Fibroblast of pulmonary artery (primary cell): ENCODE data around the gene PDIA3.
"Not testable (repeated sequence)": the region's sequence is repeated elsewhere in the genome, so short reads cannot be mapped to it uniquely, and the experiment has no call there.

Experiments used
- DNase-seq: peaks from one replicate; pipeline ENCODE4 v3.0.0-alpha.2; 2010; ENCODE audit warnings: low read depth
- H3K4me3 ChIP-seq: replicated peaks from 2 replicates; pipeline ENCODE4 v1.5.1; 2011; ENCODE audit warnings: low read depth, mild to moderate bottlenecking, control low read depth, low read length, moderate library complexity
- CTCF ChIP-seq: IDR thresholded peaks from 2 replicates; pipeline ENCODE4 v1.5.1; 2011; ENCODE audit warnings: mild to moderate bottlenecking, control low read depth, low read length, inconsistent platforms; ENCODE audit errors: missing control alignments

Gene PDIA3

GRCh38 chr15:43746245-43746902 lies at the start of gene PDIA3:
TSS of gene PDIA3 (plus strand) at chr15:43746438. CDS start at chr15:43746540, 102 bp downstream.
- peak within 1 kb of the TSS; percentile 75 for H3K4me3 ChIP-seq
- DNase-seq = peak; percentile 88

- no peak for DNase-seq
- no peak for TF ChIP-seq CTCF
- H3K4me3 ChIP-seq = no peak overlapping the region
Measured at GRCh38 chr15:43702174-43702573, 44.1 kb upstream of the PDIA3 start.

GRCh38 chr15:43702701-43703424 lies 43.4 kb upstream of the PDIA3 start:
- DNase-seq = no peak
- H3K4me3 ChIP-seq = no peak overlapping the region
- no peak for TF ChIP-seq CTCF

GRCh38 chr15:43710431-43711131 lies 35.7 kb upstream of the PDIA3 start:
- not testable (repeated sequence) for H3K4me3 ChIP-seq, DNase-seq

- no peak overlapping the region for H3K4me3 ChIP-seq
- TF ChIP-seq CTCF = no peak
- no peak for DNase-seq
Measured at GRCh38 chr15:43723151-43723550, 23.1 kb upstream of the PDIA3 start.

- not testable (repeated sequence) for DNase-seq, H3K4me3 ChIP-seq
Measured at GRCh38 chr15:43726306-43726705, 19.9 kb upstream of the PDIA3 start.

- H3K4me3 ChIP-seq = not testable (repeated sequence)
- peak; percentile 14 for DNase-seq
Measured at GRCh38 chr15:43728053-43728725, 18.0 kb upstream of the PDIA3 start.

GRCh38 chr15:43735416-43735815 lies 10.8 kb upstream of the PDIA3 start:
- no peak for TF ChIP-seq CTCF
- DNase-seq = no peak
- H3K4me3 ChIP-seq = no peak overlapping the region

GRCh38 chr15:43746903-43747309 lies 668 bp downstream of the PDIA3 start:
- peak overlapping the region; percentile 75 for H3K4me3 ChIP-seq
- DNase-seq = peak; percentile 45
